T-helper 17 cell (primary cell): Measurements from ENCODE around the gene FFAR4. TPM values are rescaled to one million over a fixed set of nuclear protein-coding genes. Genes with fewer than 3 reads are reported as not detected.

ENCODE experiments used
- ATAC-seq: fragments of 150-1000 bp; cut with Tn5 transposase; 2 replicates; pipeline ENCODE4 v1.10.0; 2021; ENCODE audit warnings: mild to moderate bottlenecking, moderate library complexity
- DNase-seq, 3 donors: peaks; one replicate each; pipeline versions ENCODE4 v3.0.0 to v3.0.0-alpha.2; 2020 to 2021
- H3K9me3 ChIP-seq: one replicate; pipeline ENCODE4 v1.7.0; 2013; ENCODE audit warnings: low read length, mild to moderate bottlenecking; ENCODE audit not compliant: control insufficient read depth, poor library complexity, severe bottlenecking
- H3K27ac Mint-ChIP-seq: one replicate; pipeline ENCODE4 v1.8.0; 2022; ENCODE audit warnings: mild to moderate bottlenecking, moderate library complexity, mixed read lengths
- H3K27me3 Mint-ChIP-seq: one replicate; pipeline ENCODE4 v1.8.0; 2022; ENCODE audit warnings: mixed read lengths
- H3K36me3 Mint-ChIP-seq: one replicate; pipeline ENCODE4 v1.8.0; 2022; ENCODE audit warnings: low read depth, mixed read lengths
- H3K4me1 Mint-ChIP-seq: one replicate; pipeline ENCODE4 v1.8.0; 2022; ENCODE audit warnings: mild to moderate bottlenecking, mixed read lengths
- H3K4me3 Mint-ChIP-seq: one replicate; pipeline ENCODE4 v1.8.0; 2022; ENCODE audit warnings: mild to moderate bottlenecking, moderate library complexity, mixed read lengths
- total RNA-seq, 4 donors: library from RNA in 2 of 4; stranded (reverse) in 2 of 4; gene quantifications; one replicate each; pipeline ENCODE4 v1.2.3 and lab custom pipeline; 2022 to 2026

Gene FFAR4
- total RNA-seq, 2 donors from 2014 or later: not detected

DNA sequence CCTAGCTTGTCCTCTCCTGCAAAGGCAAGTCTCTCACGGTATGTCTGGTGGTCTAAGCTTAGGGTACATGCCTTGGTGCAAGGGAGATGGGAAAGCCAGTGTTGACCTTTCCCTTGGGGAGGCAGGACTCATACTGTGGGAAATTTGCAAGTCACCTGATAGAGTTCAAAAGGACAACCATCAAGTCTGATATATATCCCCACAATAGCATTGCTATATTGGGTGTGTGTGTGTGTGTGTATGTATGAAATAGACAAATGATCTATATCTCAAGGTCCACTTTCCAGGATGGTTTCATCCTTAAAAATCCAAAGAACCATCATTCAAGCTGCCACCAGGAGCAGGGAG is 12.2 kb upstream of the FFAR4 start:
- DNase-seq (no peak), ATAC-seq (no peak)
- peaks cover 44% of the 10 kb centered on the region for H3K27me3 Mint-ChIP-seq
- no peaks in the 10 kb centered on the region for H3K9me3 ChIP-seq
- no peak overlapping the region for H3K27ac Mint-ChIP-seq
- H3K4me1 Mint-ChIP-seq: no peaks in the 10 kb centered on the region
- H3K4me3 Mint-ChIP-seq: no peak overlapping the region
- no peaks in the 10 kb centered on the region for H3K36me3 Mint-ChIP-seq

DNA sequence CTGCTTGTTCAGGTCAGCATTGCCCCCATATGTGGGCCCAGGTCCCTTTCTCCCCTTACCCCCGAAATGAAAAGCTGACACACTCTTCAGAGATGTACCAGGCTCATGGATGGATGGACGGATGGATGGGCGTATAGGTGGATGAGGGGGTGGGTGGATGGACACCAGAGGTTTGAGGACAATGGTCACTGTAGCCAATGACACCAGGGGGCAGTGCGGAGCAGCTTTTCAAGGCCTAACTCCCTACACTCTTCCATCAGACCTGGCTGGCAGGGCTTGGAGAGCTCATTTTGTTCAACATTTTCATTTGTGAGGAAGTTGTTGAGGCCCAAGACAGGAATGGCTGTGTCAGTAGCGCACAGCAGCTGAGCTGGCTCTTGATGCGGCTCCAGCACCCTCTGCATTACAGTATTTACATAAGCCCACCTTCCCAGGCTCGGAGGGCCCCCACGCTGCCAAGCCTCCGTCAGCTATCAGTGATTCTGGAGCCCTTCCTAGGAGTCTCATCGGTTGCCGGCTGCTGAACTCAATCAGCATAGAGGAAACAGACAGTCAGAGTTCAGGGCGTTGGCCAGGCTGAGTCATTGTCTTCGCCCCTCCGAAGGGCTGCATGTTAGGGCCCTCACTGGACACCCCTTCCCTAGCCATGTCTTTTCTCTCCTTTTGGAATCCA is 11.6 kb upstream of the FFAR4 start:
- Mint-ChIP-seq H3K4me1 (no peaks in the 10 kb centered on the region), H3K27ac (no peak overlapping the region), H3K27me3 (peaks cover 50% of the 10 kb centered on the region), H3K36me3 (peaks cover 3% of the 10 kb centered on the region), H3K4me3 (no peak overlapping the region)
- DNase-seq (no peak), ATAC-seq (peak; percentile 50)
- H3K9me3 ChIP-seq: no peaks in the 10 kb centered on the region

GRCh38 chr10:93559490-93559889 is 7.0 kb upstream of the FFAR4 start:
- Mint-ChIP-seq H3K4me1 (peaks cover 3% of the 10 kb centered on the region), H3K27ac (peak overlapping the region; percentile 3), H3K27me3 (peaks cover 59% of the 10 kb centered on the region)

GRCh38 chr10:93560541-93560940 is 5.9 kb upstream of the FFAR4 start:
- Mint-ChIP-seq H3K27me3 (peaks cover 62% of the 10 kb centered on the region), H3K4me1 (peaks cover 3% of the 10 kb centered on the region), H3K27ac (no peak overlapping the region), H3K4me3 (no peak overlapping the region), H3K36me3 (peaks cover 6% of the 10 kb centered on the region)
- ATAC-seq (no peak), DNase-seq (no peak)
- H3K9me3 ChIP-seq: no peaks in the 10 kb centered on the region

More at GRCh38 chr10:93559490-93559889, 7.0 kb upstream of the FFAR4 start:
- H3K9me3 ChIP-seq: no peaks in the 10 kb centered on the region
- Mint-ChIP-seq H3K4me3 (no peak overlapping the region), H3K36me3 (peaks cover 3% of the 10 kb centered on the region)
- DNase-seq (no peak), ATAC-seq (no peak)

- DNase-seq: no peak
- ATAC-seq: no peak
- peaks cover 71% of the 10 kb centered on the region for H3K27me3 Mint-ChIP-seq
- H3K9me3 ChIP-seq: no peaks in the 10 kb centered on the region
- peaks cover 10% of the 10 kb centered on the region for H3K4me1 Mint-ChIP-seq
- H3K27ac Mint-ChIP-seq: no peak overlapping the region
- no peak overlapping the region for H3K4me3 Mint-ChIP-seq
- peaks cover 5% of the 10 kb centered on the region for H3K36me3 Mint-ChIP-seq
Measured at GRCh38 chr10:93565446-93565845, 1.0 kb upstream of the FFAR4 start.

- Mint-ChIP-seq H3K36me3 (peaks cover 9% of the 10 kb centered on the region), H3K27ac (no peak overlapping the region), H3K27me3 (peaks cover 77% of the 10 kb centered on the region), H3K4me3 (no peak overlapping the region), H3K4me1 (peaks cover 7% of the 10 kb centered on the region)
- no peak for ATAC-seq
- peaks cover 2% of the 10 kb centered on the region for H3K9me3 ChIP-seq
- DNase-seq: no peak
Measured at GRCh38 chr10:93567277-93568104, 1.0 kb downstream of the FFAR4 start.

DNA sequence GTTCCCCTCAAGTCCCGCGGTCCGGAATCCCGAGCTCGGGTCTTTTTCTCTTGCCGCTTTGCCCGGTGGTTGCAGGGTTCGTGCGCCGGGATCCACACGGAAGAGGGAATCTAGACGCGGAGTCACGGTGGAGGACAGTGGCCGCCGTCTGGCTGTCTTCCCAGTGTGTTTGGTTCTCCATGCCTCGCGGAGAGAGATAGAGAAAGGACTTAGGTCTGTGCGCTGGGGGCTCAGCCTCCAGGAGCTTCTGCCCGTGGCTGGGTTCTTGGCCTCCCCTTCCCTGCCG is 1.6 kb downstream of the FFAR4 start:
- peaks cover 83% of the 10 kb centered on the region for H3K27me3 Mint-ChIP-seq
- H3K4me3 Mint-ChIP-seq: no peak overlapping the region
- DNase-seq (no peak), ATAC-seq (no peak)
- peaks cover 9% of the 10 kb centered on the region for H3K36me3 Mint-ChIP-seq
- H3K27ac Mint-ChIP-seq: no peak overlapping the region
- peaks cover 10% of the 10 kb centered on the region for H3K4me1 Mint-ChIP-seq
- H3K9me3 ChIP-seq: peaks cover 2% of the 10 kb centered on the region

DNA sequence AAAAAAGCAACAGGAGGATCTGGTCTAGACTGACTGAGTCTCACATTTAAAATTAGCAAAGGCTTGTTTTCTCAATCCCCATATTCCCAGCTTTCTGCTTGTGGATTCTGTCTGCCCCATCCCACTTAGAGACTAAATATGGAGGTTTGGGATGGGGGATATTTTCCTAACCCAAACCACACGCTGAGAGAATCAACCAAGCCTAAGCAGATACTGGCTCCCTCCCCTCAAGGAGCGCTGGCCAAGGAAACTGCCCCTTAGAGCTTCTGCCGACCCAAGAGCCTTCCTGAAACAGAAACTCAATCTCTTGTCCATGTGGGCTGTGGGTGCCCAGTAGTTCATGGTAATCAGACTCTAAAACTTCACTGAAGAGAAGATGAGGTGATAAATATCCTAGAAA is 3.9 kb downstream of the FFAR4 start:
- no peak overlapping the region for H3K4me3 Mint-ChIP-seq
- peaks cover 92% of the 10 kb centered on the region for H3K27me3 Mint-ChIP-seq
- ATAC-seq: no peak
- no peak overlapping the region for H3K27ac Mint-ChIP-seq
- peaks cover 16% of the 10 kb centered on the region for H3K4me1 Mint-ChIP-seq
- H3K36me3 Mint-ChIP-seq: peaks cover 6% of the 10 kb centered on the region
- H3K9me3 ChIP-seq: peaks cover 2% of the 10 kb centered on the region
- DNase-seq: no peak

- H3K36me3 Mint-ChIP-seq: peaks cover 6% of the 10 kb centered on the region
- H3K4me1 Mint-ChIP-seq: peaks cover 9% of the 10 kb centered on the region
- peaks cover 2% of the 10 kb centered on the region for H3K9me3 ChIP-seq
- no peak overlapping the region for H3K27ac Mint-ChIP-seq
- peaks cover 85% of the 10 kb centered on the region for H3K27me3 Mint-ChIP-seq
- no peak overlapping the region for H3K4me3 Mint-ChIP-seq
- DNase-seq (no peak), ATAC-seq (no peak)
Measured at GRCh38 chr10:93572606-93573005, 6.1 kb downstream of the FFAR4 start.

DNA sequence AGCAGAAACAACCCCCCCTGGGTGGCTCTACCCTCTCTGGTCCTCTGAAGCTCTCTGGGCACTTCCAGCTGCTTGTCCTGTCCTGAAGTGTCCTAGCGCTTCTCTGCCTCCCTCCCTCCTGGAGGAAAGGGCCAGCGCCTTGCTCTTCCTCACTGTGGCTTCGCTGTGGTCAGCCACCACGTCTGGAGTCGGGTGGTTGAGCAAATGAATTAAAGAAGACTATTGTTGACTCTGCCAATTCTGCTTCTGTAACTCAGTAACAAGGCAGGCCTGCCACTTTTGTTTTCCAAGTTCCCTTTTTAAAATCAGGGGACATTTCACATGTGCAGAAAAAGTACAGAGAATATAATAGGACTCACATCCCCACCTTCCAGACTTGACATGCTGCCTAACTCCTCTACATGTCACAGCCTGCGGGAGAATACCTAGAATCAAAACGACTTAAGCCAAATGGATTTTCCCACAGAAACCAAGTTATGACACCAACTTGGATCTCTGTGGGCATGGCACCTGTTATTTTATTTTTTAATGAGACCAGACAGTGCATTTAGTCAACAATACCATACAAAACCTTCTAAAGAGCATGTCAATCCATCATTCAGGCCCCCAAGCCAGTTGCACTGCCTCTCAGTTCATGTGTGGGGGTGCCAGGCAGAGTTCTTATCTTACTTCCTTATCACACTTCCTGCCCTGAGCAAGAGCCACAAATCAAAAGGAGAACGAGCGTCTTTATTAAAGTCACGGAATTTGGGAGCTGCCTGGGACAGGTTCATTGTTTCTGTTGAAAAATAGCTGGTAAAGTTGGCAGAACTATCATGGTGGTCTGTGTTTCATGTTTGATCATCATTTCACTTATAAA is 6.8 kb downstream of the FFAR4 start:
- Mint-ChIP-seq H3K27ac (no peak overlapping the region), H3K4me3 (no peak overlapping the region)
- no peak for ATAC-seq

DNA sequence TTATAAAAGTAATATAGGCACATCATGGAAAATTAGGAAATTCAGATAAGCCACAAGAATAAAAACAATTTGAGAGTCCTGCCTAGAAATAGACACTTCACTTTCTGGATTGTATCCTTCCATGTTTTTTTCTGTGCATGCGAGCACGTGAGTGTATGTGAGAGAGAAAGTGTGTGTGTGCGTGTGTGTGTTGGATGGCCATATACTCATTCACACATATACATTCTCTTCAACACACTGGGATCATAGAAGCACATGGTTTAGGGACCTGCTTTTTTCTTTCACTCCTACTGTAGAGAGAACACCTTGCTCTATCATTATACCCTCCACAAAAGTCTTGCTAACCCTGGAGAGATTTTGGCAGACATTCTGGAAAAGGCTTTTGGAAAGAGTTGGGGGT is 7.5 kb downstream of the FFAR4 start:
- no peak for ATAC-seq
- Mint-ChIP-seq H3K27ac (no peak overlapping the region), H3K27me3 (peaks cover 75% of the 10 kb centered on the region), H3K4me3 (no peak overlapping the region), H3K4me1 (peaks cover 9% of the 10 kb centered on the region), H3K36me3 (peaks cover 8% of the 10 kb centered on the region)
- no peak for DNase-seq
- H3K9me3 ChIP-seq: peaks cover 2% of the 10 kb centered on the region

More for the DNA sequence above, 6.8 kb downstream of the FFAR4 start:
- H3K9me3 ChIP-seq: peaks cover 2% of the 10 kb centered on the region
- peaks cover 9% of the 10 kb centered on the region for H3K4me1 Mint-ChIP-seq
- no peak for DNase-seq
- peaks cover 8% of the 10 kb centered on the region for H3K36me3 Mint-ChIP-seq
- H3K27me3 Mint-ChIP-seq: peaks cover 81% of the 10 kb centered on the region

DNA sequence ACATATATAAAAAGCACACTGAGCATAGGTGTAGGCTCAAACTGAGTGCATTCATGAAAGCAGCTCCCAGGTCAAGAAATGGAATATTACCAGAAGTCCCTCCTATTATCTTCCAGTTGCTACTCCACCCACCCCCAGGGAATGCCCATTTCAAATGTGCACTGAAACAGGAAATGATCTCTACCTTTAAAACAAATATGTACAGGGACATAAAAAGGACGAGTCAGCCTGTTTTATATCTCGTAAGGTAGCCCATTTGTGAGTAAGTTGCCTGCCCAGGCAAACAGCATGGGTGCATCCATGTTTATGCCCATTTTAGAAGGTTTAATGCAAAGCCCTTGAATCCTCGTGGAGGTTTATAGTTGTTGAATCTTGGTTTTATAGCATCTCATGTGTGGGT is 10.4 kb downstream of the FFAR4 start:
- Mint-ChIP-seq H3K27me3 (peaks cover 45% of the 10 kb centered on the region), H3K4me1 (peaks cover 9% of the 10 kb centered on the region), H3K4me3 (no peak overlapping the region), H3K27ac (no peak overlapping the region), H3K36me3 (peaks cover 6% of the 10 kb centered on the region)
- no peak for DNase-seq
- peaks cover 2% of the 10 kb centered on the region for H3K9me3 ChIP-seq
- ATAC-seq: no peak

GRCh38 chr10:93577565-93577964 is 11.1 kb downstream of the FFAR4 start:
- DNase-seq (no peak), ATAC-seq (no peak)
- H3K4me1 Mint-ChIP-seq: peaks cover 8% of the 10 kb centered on the region
- H3K36me3 Mint-ChIP-seq: peaks cover 2% of the 10 kb centered on the region
- no peaks in the 10 kb centered on the region for H3K9me3 ChIP-seq
- H3K27me3 Mint-ChIP-seq: peaks cover 39% of the 10 kb centered on the region
- no peak overlapping the region for H3K4me3 Mint-ChIP-seq
- no peak overlapping the region for H3K27ac Mint-ChIP-seq
